OCI-LY3 (cell line): Measurements from ENCODE around the gene CACNA1E.

Experiments
- H2AFZ ChIP-seq: fragments of 200-600, 300-600 bp; shearing (Covaris generic); 2 replicates; pipeline ENCODE4 v1.6.0; 2014; ENCODE audit warnings: antibody characterized with exemption, low read depth, low read length
- H3K27ac ChIP-seq: fragments of 200-600, 300-600 bp; sonication (generic); 2 replicates; pipeline ENCODE4 v1.5.1; 2014; ENCODE audit warnings: mild to moderate bottlenecking, low read length, moderate library complexity, mixed read lengths
- H3K27me3 ChIP-seq: fragments of 200-600, 300-600 bp; sonication (generic); 2 replicates; pipeline ENCODE4 v1.6.1; 2014; ENCODE audit warnings: low read depth, low read length, mixed read lengths
- H3K36me3 ChIP-seq: fragments of 200-600, 300-600 bp; sonication (generic); replicated peaks from 2 replicates; pipeline ENCODE3; 2014; ENCODE audit warnings: low read depth, low read length, mixed read lengths
- H3K4me1 ChIP-seq: fragments of 300-600, 200-600 bp; sonication (generic); 2 replicates; pipeline ENCODE4 v1.6.1; 2014; ENCODE audit warnings: low read length, mixed read lengths
- H3K4me2 ChIP-seq: fragments of 200-600, 300-600 bp; sonication (generic); 2 replicates; pipeline ENCODE4 v1.6.1; 2014; ENCODE audit warnings: low read length, mixed read lengths
- H3K4me3 ChIP-seq: fragments of 300-600, 200-600 bp; sonication (generic); 2 replicates; pipeline ENCODE4 v1.5.1; 2014; ENCODE audit warnings: antibody characterized with exemption, mild to moderate bottlenecking, low read length, moderate library complexity
- H3K79me2 ChIP-seq: fragments of 300-600, 200-600 bp; shearing (Covaris generic); 2 replicates; pipeline ENCODE4 v1.6.1; 2014; ENCODE audit warnings: mild to moderate bottlenecking, low read length, mixed read lengths
- H3K9ac ChIP-seq: fragments of 300-600, 200-600 bp; shearing (Covaris generic); 2 replicates; pipeline ENCODE4 v1.6.0; 2014; ENCODE audit warnings: mild to moderate bottlenecking, low read length, moderate library complexity
- H3K9me3 ChIP-seq: fragments of 200-600, 300-600 bp; shearing (Covaris generic); 2 replicates; pipeline ENCODE4 v1.6.1; 2014; ENCODE audit warnings: low read length, mixed read lengths; ENCODE audit not compliant: insufficient read depth
- H4K20me1 ChIP-seq: fragments of 200-600, 300-600 bp; sonication (generic); 2 replicates; pipeline ENCODE4 v1.6.1; 2016; ENCODE audit warnings: low read length, mixed read lengths; ENCODE audit not compliant: insufficient read depth
- EZH2phosphoT487 ChIP-seq: fragments of 200-600 bp; shearing (Covaris generic); IDR thresholded peaks from 2 replicates; pipeline ENCODE4 v1.6.1; 2018; ENCODE audit warnings: antibody characterized with exemption, mixed run types, low read depth
- TF ChIP-seq, protein P1 (sequence below): fragments of 200-600, 300-600 bp; sonication (generic); IDR thresholded peaks from 2 replicates; pipeline ENCODE4 v1.5.1; 2014; ENCODE audit warnings: antibody characterized with exemption, low read length, low read depth

The CACNA1E gene

DNA sequence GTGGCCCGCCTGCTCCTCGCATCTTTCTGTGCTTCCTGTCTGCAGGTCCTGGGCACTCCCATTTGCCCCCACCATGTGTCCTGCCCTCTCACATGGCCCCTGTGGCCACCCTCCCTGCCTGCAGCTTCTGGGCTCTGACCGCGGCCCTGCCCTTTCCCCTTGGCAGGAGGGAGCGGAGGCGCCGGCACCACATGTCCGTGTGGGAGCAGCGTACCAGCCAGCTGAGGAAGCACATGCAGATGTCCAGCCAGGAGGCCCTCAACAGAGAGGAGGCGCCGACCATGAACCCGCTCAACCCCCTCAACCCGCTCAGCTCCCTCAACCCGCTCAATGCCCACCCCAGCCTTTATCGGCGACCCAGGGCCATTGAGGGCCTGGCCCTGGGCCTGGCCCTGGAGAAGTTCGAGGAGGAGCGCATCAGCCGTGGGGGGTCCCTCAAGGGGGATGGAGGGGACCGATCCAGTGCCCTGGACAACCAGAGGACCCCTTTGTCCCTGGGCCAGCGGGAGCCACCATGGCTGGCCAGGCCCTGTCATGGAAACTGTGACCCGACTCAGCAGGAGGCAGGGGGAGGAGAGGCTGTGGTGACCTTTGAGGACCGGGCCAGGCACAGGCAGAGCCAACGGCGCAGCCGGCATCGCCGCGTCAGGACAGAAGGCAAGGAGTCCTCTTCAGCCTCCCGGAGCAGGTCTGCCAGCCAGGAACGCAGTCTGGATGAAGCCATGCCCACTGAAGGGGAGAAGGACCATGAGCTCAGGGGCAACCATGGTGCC, 249.1 kb downstream of the CACNA1E start:
- Histone ChIP-seq H3K27me3 (peaks cover 9% of the 10 kb centered on the region; the same call in 1 of the 2 replicates), H3K4me3 (no peak overlapping the region), H3K79me2 (no peaks in the 10 kb centered on the region), H3K4me1 (no peaks in the 10 kb centered on the region), H4K20me1 (no peaks in the 10 kb centered on the region), H3K9me3 (no peaks in the 10 kb centered on the region), H3K36me3 (no peaks in the 10 kb centered on the region), H2AFZ (no peak overlapping the region), H3K27ac (no peak overlapping the region), H3K9ac (no peak overlapping the region), H3K4me2 (no peak overlapping the region)
- TF ChIP-seq, protein P1, sequence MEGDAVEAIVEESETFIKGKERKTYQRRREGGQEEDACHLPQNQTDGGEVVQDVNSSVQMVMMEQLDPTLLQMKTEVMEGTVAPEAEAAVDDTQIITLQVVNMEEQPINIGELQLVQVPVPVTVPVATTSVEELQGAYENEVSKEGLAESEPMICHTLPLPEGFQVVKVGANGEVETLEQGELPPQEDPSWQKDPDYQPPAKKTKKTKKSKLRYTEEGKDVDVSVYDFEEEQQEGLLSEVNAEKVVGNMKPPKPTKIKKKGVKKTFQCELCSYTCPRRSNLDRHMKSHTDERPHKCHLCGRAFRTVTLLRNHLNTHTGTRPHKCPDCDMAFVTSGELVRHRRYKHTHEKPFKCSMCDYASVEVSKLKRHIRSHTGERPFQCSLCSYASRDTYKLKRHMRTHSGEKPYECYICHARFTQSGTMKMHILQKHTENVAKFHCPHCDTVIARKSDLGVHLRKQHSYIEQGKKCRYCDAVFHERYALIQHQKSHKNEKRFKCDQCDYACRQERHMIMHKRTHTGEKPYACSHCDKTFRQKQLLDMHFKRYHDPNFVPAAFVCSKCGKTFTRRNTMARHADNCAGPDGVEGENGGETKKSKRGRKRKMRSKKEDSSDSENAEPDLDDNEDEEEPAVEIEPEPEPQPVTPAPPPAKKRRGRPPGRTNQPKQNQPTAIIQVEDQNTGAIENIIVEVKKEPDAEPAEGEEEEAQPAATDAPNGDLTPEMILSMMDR: no peak
- TF ChIP-seq EZH2phosphoT487: no peak

DNA sequence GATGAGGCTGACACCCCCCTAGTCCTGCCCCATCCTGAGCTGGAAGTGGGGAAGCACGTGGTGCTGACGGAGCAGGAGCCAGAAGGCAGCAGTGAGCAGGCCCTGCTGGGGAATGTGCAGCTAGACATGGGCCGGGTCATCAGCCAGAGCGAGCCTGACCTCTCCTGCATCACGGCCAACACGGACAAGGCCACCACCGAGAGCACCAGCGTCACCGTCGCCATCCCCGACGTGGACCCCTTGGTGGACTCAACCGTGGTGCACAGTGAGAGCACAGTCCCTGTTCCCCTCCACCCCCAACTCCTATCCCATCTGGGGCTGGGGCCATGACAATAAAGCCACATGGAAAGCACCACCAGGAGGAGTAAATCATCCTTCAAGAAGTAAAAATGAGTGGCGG, 250.2 kb downstream of the CACNA1E start:
- H3K79me2 ChIP-seq: no peaks in the 10 kb centered on the region
- H3K9me3 ChIP-seq: no peaks in the 10 kb centered on the region
- TF ChIP-seq, protein P1: no peak
- TF ChIP-seq EZH2phosphoT487: no peak
- no peaks in the 10 kb centered on the region for H3K36me3 ChIP-seq
- H3K27ac ChIP-seq: no peak overlapping the region
- H2AFZ ChIP-seq: no peak overlapping the region
- H3K27me3 ChIP-seq: peaks cover 9% of the 10 kb centered on the region; the same call in 1 of the 2 replicates
- H4K20me1 ChIP-seq: no peaks in the 10 kb centered on the region
- H3K4me1 ChIP-seq: no peaks in the 10 kb centered on the region
- no peak overlapping the region for H3K9ac ChIP-seq
- no peak overlapping the region for H3K4me3 ChIP-seq
- no peak overlapping the region for H3K4me2 ChIP-seq

DNA sequence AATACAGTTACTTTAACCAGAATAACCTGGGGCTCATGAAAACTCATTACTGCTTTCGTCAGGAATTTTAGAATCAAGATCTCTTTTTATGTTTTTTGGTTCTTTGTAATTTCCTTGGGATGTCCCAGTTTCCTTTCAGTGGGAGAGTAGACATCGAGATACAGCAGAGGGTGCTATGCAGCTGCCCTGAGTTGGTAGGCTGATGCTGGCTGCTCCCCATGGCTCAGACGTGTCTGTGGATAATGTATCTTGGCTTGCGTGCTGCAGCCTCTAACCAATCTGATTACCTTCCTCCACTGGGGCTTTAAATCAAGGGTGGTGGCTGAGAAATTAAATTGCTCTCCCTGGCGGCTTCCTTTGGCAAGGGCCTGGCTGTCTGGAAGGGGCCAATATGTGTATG, 253.7 kb downstream of the CACNA1E start:
- Histone ChIP-seq H3K9ac (no peak overlapping the region), H3K4me1 (no peaks in the 10 kb centered on the region), H2AFZ (no peak overlapping the region), H3K27me3 (peaks cover 30% of the 10 kb centered on the region), H3K27ac (no peak overlapping the region), H3K79me2 (no peaks in the 10 kb centered on the region), H3K9me3 (no peaks in the 10 kb centered on the region), H3K4me2 (no peak overlapping the region), H4K20me1 (no peaks in the 10 kb centered on the region), H3K36me3 (no peaks in the 10 kb centered on the region), H3K4me3 (no peak overlapping the region)
- TF ChIP-seq, protein P1: no peak
- TF ChIP-seq EZH2phosphoT487: no peak

DNA sequence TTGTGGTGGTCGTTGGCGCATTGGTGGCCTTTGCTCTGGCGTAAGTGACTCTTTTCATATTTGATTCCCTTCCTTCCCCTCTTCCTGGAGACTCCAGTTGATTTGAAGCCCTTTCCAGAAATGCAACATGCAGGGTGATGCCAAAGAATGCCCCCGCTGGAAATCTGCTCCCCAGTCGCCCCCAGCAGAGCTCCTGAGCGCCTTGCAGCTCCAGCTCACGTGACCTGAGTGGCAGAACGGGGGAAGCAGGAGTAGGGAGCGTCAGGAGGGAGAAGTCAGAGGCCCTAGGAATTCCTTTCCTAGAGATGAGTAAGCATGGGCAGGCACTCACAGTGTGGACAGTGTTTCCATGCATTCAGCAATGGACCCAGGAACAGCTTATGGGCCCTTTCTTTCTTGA, 255.9 kb downstream of the CACNA1E start:
- Histone ChIP-seq H3K36me3 (no peaks in the 10 kb centered on the region), H3K9ac (no peak overlapping the region)
- TF ChIP-seq, protein P1: no peak
- TF ChIP-seq EZH2phosphoT487: no peak

More for the DNA sequence above, 255.9 kb downstream of the CACNA1E start:
- no peak overlapping the region for H3K4me3 ChIP-seq
- H3K4me2 ChIP-seq: no peak overlapping the region
- H3K4me1 ChIP-seq: no peaks in the 10 kb centered on the region
- no peaks in the 10 kb centered on the region for H4K20me1 ChIP-seq
- no peak overlapping the region for H3K27ac ChIP-seq
- no peaks in the 10 kb centered on the region for H3K9me3 ChIP-seq
- no peaks in the 10 kb centered on the region for H3K79me2 ChIP-seq
- H3K27me3 ChIP-seq: peaks cover 47% of the 10 kb centered on the region
- H2AFZ ChIP-seq: no peak overlapping the region
